Endothelial cell (in vitro differentiated cells): ENCODE data around the gene RAPGEF3. TPM values are rescaled to one million over a fixed set of nuclear protein-coding genes. Genes with fewer than 3 reads are reported as not detected.

Experiments used
- DNase-seq: peaks from one replicate; pipeline ENCODE4 v3.0.0; 2021; ENCODE audit warnings: low spot score
- H3K27ac Mint-ChIP-seq: one replicate; pipeline ENCODE4 v1.8.0; 2021; ENCODE audit warnings: mixed read lengths, inconsistent platforms; ENCODE audit not compliant: unreplicated experiment
- H3K27me3 Mint-ChIP-seq: one replicate; pipeline ENCODE4 v1.8.0; 2021; ENCODE audit warnings: mild to moderate bottlenecking, moderate library complexity, mixed read lengths, inconsistent platforms; ENCODE audit not compliant: unreplicated experiment
- H3K36me3 Mint-ChIP-seq: one replicate; pipeline ENCODE4 v1.8.0; 2021; ENCODE audit warnings: mild to moderate bottlenecking, low read depth, mixed read lengths, inconsistent platforms; ENCODE audit not compliant: unreplicated experiment
- H3K4me1 Mint-ChIP-seq: one replicate; pipeline ENCODE4 v1.8.0; 2021; ENCODE audit warnings: mild to moderate bottlenecking, mixed read lengths, inconsistent platforms; ENCODE audit not compliant: unreplicated experiment
- H3K4me3 Mint-ChIP-seq: one replicate; pipeline ENCODE4 v1.8.0; 2021; ENCODE audit warnings: mild to moderate bottlenecking, mixed read lengths, inconsistent platforms; ENCODE audit not compliant: unreplicated experiment
- H3K9me3 Mint-ChIP-seq: one replicate; pipeline ENCODE4 v1.8.0; 2021; ENCODE audit warnings: mixed read lengths, inconsistent platforms; ENCODE audit not compliant: unreplicated experiment
- CTCF ChIP-seq: fragments of 200-600 bp; sonication (generic); IDR thresholded peaks from one replicate; pipeline ENCODE4 v1.5.0; 2021; ENCODE audit warnings: antibody characterized with exemption; ENCODE audit not compliant: unreplicated experiment
- total RNA-seq: library from RNA; stranded (reverse); fragmentation: NEBNext Ultra II Directional; extraction: Animal tissue kit (Norgen Biotek cat#: 25700); gene quantifications from one replicate; pipeline ENCODE4 v1.2.1, GENCODE V29; 2021; ENCODE audit not compliant: unreplicated experiment

Gene RAPGEF3
- total RNA-seq, 1 donor from 2014 or later: 81.5 TPM

DNA sequence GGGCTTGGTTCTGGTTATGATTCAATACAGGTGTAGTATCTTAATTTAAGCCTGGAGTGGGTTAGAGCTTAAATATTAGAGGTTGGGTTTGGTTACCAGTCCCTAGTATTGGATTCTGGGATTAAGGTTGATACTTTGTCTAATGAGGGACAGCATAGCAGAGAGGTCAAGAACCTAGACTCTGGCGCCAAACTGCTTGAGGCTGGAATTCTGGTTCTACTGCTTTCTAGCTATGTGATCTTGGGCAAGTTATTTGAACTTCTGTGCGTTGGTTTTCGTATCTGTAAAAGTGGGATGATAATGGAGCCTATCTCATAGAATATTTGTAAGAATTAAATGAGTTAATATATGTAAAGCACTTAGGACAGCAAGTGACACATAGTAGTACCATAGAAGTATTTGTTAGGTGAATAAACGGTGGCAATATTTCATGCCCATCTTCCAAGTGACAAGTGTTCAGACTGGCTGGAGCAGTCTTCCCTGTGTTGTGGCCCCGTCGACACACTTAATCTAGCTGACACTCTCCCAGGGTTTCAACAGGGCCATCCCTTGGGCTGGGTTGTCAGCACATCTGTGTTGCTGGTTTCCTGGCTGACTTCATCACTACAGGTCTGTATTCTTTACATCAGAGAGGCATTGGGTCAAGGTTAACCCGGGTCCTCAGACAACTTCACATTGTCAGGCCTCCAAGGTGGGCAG lies 36.4 kb downstream of the RAPGEF3 start:
- H3K36me3 Mint-ChIP-seq: peaks cover 6% of the 10 kb centered on the region
- H3K27me3 Mint-ChIP-seq: peaks cover 14% of the 10 kb centered on the region
- no peak overlapping the region for H3K27ac Mint-ChIP-seq
- H3K4me1 Mint-ChIP-seq: peaks cover 22% of the 10 kb centered on the region
- no peak for DNase-seq
- no peaks in the 10 kb centered on the region for H3K9me3 Mint-ChIP-seq
- no peak overlapping the region for H3K4me3 Mint-ChIP-seq
- TF ChIP-seq CTCF: no peak

DNA sequence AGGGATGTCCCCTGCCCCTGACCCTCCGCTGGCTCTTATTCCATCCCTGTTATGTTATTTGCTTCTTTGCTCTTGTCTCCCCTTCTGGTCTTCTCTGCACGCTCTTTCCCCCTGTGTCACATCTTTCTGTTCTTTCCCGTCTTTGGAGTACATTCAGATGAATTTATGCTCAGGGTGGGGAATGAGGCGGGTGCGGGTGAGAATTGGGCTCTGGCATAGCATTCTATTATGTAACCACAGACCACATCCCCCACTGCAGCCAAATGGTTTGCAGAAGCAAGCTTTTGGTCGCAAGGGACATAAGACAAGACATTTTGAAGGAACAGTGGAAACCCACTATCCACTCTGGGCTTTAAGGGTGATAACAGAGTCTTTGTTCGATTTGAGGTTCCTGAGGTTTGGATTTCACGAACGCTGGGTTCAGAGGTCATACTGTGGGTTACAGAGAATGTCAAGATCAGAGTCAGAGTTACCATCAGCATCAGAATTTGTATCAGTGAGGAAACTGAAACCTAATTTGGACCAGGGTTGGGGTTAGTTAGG lies 37.2 kb downstream of the RAPGEF3 start:
- no peak overlapping the region for H3K27ac Mint-ChIP-seq
- peaks cover 30% of the 10 kb centered on the region for H3K4me1 Mint-ChIP-seq
- no peak for TF ChIP-seq CTCF
- peaks cover 6% of the 10 kb centered on the region for H3K36me3 Mint-ChIP-seq
- DNase-seq: no peak
- H3K9me3 Mint-ChIP-seq: no peaks in the 10 kb centered on the region
- no peak overlapping the region for H3K4me3 Mint-ChIP-seq
- peaks cover 14% of the 10 kb centered on the region for H3K27me3 Mint-ChIP-seq

GRCh38 chr12:47718531-47718930 lies 40.1 kb downstream of the RAPGEF3 start:
- H3K4me1 Mint-ChIP-seq: peaks cover 40% of the 10 kb centered on the region
- peak overlapping the region; percentile 51 for H3K4me3 Mint-ChIP-seq
- peak overlapping the region; percentile 99 for H3K27ac Mint-ChIP-seq
- H3K9me3 Mint-ChIP-seq: no peaks in the 10 kb centered on the region
- no peaks in the 10 kb centered on the region for H3K36me3 Mint-ChIP-seq
- peaks cover 11% of the 10 kb centered on the region for H3K27me3 Mint-ChIP-seq
- no peak for DNase-seq
- TF ChIP-seq CTCF: no peak

GRCh38 chr12:47717443-47718193 lies 41.1 kb downstream of the RAPGEF3 start:
- peak; percentile 89 for DNase-seq
- no peaks in the 10 kb centered on the region for H3K36me3 Mint-ChIP-seq
- H3K4me3 Mint-ChIP-seq: peak overlapping the region; percentile 51
- peaks cover 40% of the 10 kb centered on the region for H3K4me1 Mint-ChIP-seq
- TF ChIP-seq CTCF: peak; percentile 62
- peak overlapping the region; percentile 99 for H3K27ac Mint-ChIP-seq
- peaks cover 9% of the 10 kb centered on the region for H3K27me3 Mint-ChIP-seq
- no peaks in the 10 kb centered on the region for H3K9me3 Mint-ChIP-seq

DNA sequence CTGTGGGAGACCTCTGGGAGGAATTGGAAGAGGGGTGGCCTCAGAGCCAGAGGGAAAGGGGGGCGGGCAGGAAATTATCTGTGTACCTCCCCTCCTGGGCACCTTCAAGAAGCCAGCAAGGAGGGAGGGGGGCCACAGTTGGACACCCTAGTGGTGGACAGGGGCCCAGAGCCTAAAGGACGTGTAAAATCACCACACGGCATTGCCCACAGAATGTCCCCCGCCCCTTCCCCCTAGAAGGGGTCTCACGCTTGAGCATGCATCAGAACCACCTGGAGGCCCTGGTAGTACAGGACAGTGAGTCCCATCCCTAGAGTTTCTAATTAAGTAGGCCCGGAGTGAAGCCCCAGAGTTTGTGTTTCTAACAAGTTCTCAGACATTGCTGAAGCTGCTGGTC lies 41.6 kb downstream of the RAPGEF3 start:
- Mint-ChIP-seq H3K27ac (peak overlapping the region; percentile 75), H3K4me1 (peaks cover 40% of the 10 kb centered on the region), H3K4me3 (no peak overlapping the region), H3K9me3 (no peaks in the 10 kb centered on the region), H3K27me3 (peaks cover 9% of the 10 kb centered on the region), H3K36me3 (no peaks in the 10 kb centered on the region)
- no peak for TF ChIP-seq CTCF
- DNase-seq: no peak
